IPS-18c (cell line): ENCODE results near the gene PVALEF.

Source experiments
- H3K4me3 ChIP-seq: 2 replicates; pipeline ENCODE4 v1.7.0; 2013; ENCODE audit warnings: low read depth, mild to moderate bottlenecking, low read length, moderate library complexity; ENCODE audit not compliant: insufficient read depth
- H3K9me3 ChIP-seq: one replicate; pipeline ENCODE4 v1.6.1; 2013; ENCODE audit warnings: mild to moderate bottlenecking, low read length, moderate library complexity; ENCODE audit not compliant: control insufficient read depth, insufficient read depth

The PVALEF gene

DNA sequence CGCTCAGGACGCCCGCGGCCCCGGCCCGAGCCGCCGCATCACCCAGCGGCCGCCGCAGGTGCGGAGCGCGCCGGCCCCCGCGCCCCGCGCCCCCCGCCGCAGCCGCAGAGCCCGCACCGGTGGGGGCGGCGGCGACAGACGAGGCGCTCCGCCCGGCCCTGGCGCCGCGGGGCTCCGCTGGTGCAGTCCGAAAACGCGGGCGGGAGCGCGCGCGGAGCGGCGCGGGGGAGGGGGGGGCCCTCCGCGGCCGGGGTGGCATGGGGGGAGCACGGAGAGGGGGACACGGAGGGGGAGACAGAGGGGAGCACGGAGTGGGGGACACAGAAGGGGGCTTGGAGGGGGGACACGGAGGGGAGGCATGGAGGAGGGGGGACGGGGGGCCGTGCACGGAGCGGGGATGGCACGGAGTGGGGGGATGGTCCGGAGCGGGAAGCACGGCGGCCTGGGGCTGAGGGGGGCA lies 756 bp downstream of the PVALEF start, which contains the start of gene AATK:
TSS of gene AATK (minus strand) at position 189 of the 460 bp plus-strand sequence. CDS start 229 bp downstream, outside the sequence.
- Histone ChIP-seq H3K9me3 (no peaks in the 10 kb centered on the region), H3K4me3 (peak within 1 kb of the TSS; percentile 45; the same call in 1 of the 2 replicates)

DNA sequence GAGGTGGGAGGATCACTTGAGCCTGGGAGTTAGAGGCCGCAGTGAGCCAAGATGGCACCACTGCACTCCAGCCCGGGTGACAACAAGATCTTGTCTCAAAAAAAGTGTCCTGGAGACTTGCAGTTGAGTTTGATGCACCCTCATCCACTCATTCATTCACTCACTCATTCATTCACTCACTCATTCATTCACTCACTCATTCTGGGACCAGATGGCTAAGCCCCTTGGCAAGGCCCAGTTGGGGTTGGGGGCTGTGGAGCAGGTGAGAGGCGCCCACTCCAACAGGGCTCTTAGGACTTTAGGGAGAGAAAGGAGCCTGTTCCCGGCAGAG lies 1.9 kb downstream of the PVALEF start:
- H3K9me3 ChIP-seq = no peaks in the 10 kb centered on the region
- no peak overlapping the region for H3K4me3 ChIP-seq

DNA sequence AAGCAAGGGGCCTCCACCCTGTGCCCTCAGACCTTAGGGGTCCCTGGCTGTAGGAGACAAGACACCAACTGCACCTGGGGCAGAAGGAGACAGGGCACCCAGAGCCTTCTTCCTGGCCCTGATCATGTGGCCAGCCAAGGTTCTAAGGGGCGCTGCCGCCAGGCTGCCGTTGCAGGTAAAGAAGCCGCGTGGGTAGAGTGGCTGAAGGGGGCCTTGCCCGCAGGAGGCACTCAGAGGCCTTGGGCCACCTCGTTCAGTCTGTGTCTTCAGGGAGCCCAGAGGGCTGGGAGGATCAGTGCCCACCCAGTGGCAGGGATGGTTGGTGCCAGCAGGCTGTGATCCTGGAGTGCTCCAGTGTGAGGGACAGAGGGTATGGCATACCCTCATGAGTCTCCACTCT lies 2.3 kb downstream of the PVALEF start:
- Histone ChIP-seq H3K4me3 (no peak overlapping the region), H3K9me3 (no peaks in the 10 kb centered on the region)

DNA sequence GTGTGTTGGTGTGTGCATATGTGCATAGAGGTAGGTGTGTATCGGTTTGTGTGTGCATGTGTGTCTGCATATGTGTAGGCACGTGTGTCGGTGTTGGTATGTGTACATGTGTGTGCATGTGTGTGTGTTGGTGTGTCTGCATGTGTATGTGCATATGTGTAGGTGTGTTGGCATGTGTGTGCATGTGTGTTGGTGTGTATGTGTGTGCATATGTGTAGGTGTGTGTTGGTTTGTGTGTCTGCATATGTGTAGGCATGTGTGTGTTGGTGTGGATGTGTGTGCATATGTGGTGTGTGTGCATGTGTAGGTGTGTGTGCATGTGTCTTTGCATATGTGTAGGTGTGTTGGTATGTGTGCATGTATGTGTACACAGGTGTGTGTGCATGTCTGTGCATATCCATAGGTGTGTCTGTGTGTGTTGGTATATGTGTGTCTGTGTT lies 4.6 kb downstream of the PVALEF start:
- Histone ChIP-seq H3K4me3 (no peak overlapping the region), H3K9me3 (no peaks in the 10 kb centered on the region)

DNA sequence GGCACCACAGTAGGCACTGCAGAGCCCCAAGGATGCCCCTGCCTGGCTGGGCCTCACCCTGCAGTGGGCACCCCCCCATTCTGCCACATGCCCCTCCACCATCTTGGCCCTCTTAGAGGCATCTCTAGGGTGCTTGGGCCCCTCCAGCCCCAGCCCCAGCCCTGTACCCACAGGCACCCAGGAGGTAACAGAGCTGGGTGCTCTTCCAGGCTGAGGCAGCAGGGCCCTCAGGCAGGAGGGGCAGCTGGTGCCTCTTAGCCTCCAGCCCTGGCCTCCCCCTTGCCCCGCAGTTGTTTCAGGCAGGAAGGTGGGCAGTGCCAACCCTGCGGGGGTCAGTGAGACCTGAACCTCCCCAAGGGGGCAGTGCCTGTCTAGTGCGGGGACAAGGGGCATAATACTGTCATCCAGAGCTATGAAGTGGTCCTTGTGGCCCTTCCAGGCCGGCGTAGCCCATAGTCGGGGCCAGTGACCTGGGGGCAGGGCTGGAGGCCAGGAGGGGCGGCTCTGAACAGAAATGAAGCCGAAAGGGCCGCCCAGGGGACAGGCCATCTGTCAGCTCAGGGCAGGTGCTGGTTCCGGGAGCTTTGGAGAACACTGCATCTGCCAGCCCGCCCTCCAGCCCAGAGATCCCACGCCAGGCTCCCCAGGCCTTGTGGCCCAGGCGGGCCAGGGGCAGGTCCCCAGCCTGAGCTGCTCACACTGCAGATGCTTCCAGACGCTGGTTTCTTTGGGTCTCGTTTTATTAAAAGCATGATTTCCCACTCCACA lies 5.6 kb downstream of the PVALEF start:
- no peaks in the 10 kb centered on the region for H3K9me3 ChIP-seq
- no peak overlapping the region for H3K4me3 ChIP-seq

DNA sequence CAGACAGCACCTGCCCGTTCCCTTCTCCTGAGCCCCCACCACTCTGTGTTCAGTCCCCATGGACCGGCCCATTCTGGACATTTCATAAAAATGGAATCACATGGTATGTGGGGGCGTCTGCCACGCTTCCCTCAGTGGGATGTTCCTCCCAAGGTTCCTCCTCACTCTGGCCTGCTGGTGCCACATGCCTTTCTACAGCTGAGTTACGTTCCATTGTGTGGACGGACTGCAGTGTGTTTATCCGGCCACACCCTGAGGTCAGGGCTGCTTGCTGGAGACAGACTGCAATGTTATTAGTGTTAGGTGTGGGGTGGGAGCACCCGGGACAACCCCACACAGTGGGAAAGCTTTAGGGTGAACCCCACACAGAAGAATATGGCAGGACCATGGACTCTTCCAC lies 6.6 kb downstream of the PVALEF start:
- no peak overlapping the region for H3K4me3 ChIP-seq
- no peaks in the 10 kb centered on the region for H3K9me3 ChIP-seq

DNA sequence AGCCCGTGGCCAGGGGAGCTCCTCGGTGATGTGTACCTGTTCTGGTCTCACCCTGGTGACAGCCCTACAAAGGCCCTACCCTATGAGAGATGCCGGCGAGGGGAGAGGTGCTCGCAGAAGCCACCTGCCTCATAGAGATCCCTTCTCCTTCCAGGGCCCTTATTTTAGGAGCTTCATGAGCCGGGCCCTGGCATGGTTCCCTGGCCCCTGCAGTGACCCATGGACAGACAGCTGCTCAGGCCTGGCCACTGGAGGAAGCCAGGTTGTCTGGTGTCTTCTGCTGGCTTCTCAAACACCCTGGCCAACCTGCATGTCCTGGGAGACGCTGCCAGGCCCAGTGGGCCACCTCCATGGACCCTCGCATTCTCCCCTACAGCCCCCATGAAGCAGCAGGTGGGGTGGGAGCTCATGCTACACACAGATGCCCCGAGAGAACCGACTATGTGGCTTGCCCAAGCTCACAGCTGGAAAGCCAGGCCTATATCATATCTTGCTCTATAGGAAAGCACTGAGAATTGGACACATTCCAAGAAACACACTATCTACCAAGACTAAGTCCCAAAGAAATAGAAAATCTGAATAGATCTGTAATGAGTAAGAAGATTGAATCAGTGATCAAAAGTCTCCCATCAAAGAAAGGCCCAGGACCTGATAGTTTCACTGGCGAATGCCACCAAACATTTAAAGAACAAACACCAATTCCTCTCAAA lies 7.9 kb downstream of the PVALEF start:
- H3K9me3 ChIP-seq = no peaks in the 10 kb centered on the region
- no peak overlapping the region for H3K4me3 ChIP-seq

DNA sequence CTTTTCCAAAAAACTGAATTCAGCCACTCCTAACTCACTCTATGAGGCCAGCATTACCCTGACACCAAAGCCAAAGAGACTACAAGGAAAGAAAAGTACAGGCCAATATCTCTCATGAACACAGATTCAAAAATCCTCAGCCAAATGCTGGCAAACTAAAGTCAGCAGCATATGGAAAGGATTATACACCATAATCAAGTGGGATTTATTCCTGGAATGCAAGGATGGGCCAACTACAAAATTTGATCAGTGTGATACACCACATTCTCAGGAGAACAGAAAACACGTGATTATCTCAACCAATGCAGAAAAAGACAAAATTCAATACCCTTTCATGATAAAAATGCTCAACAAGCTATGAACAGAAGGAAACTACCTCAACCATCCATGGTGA lies 8.5 kb downstream of the PVALEF start:
- no peaks in the 10 kb centered on the region for H3K9me3 ChIP-seq
- no peak overlapping the region for H3K4me3 ChIP-seq

DNA sequence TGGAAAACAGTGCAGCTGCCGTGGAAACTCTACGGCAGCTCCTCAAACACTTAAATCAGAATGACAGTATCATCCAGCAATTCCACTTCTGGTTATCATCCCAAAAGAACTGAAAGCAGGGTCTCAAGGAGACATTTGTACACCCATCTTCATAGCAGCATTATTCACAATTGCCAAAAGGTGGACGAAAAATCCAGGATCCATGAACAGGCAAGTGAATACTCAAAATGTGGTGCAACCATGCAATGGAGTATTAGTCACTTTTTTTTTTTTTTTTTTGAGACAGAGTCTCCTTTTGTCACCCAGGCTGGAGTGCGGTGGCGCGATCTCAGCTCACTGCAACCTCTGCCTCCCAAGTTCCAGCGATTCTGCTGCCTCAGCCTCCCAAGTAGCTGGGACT lies 11.4 kb downstream of the PVALEF start:
- Histone ChIP-seq H3K9me3 (no peaks in the 10 kb centered on the region), H3K4me3 (no peak overlapping the region)

DNA sequence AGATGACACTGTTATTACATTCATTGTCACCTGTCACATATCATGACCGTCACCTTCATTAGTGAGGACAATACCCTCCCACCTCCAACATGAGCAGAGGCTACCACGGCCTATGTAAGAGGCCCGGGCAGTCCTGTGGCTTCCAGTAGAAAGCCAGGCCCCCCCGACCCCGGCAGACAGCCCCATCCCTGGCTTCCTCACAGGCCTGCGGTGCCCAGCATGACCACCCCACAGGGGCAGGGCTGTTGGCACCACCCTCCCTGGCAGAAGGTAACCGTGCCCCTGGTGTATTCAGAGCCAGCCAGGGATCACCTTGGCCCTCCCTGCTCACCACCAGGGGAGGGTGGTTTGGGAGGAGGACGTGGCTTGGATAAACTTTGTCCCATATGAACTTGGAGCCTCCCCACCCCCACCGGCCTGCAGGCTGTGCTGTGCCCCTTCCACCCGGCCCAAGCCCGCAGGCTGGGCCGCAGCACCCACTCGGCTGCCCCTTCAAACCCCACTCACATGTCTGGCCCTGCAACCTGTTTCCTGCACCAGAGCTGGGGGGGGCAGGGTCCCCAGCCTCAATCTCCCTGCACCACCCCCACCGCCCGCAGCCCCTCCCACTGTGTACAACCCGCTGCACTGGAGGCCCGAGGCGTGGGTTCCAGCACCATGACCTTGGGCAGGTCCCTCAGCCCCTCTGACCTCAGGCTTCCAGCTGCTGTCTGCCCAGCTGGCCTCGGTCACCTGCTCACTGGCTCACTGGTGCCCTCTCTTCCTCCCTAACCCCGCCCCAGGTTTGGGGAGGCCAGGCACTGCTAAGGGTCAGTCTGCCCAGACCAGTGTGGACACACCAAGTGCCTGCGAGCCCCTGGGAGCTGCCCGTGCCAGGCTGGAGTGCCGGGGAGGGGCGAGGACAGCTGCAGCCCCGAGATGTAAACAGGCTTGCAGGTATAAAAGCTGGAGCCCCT lies 13.1 kb downstream of the PVALEF start:
- H3K9me3 ChIP-seq = no peaks in the 10 kb centered on the region
- H3K4me3 ChIP-seq = no peak overlapping the region

DNA sequence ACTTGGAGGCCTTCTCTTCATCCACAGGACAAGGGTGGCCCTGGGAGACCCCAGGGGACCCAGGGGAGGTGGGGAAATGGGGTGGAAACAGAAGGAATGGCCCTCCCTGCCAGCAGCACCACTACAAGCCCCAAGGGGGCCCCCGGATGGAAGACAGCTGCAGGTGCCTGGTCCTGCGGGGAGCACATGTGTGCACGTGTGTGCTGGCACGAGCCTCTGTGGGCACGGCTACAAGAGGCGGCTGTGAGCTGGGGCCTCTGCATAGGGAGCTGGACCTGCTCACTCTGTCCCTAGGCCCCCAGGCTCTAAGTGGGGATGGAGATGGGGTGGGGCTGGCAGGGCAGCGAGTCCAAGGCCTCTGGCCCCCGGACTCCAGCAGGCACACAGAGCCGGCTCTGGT lies 13.9 kb downstream of the PVALEF start:
- H3K4me3 ChIP-seq = no peak overlapping the region

DNA sequence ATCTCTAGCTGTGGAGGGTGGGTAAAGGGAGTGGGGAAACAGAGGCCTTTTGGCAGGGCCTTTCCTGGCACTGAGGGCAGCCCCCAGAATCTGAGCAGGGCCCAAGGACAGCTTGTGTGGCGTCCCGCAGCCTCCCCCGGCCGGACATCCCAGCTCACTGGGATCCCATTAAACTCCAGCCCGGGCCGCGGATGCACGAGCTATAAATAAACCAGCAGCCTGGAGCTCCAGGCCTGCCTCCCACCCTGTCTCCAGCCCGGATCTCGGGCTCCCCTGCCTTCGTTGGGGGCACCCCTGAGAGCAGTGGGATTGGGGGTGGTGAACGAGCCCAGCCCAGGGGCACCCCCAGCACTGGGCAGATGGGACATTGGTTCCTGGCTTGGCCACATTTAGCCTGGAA lies 14.6 kb downstream of the PVALEF start:
- Histone ChIP-seq H3K9me3 (peaks cover 2% of the 10 kb centered on the region), H3K4me3 (no peak overlapping the region)

More for the DNA sequence above, 13.9 kb downstream of the PVALEF start:
- no peaks in the 10 kb centered on the region for H3K9me3 ChIP-seq

DNA sequence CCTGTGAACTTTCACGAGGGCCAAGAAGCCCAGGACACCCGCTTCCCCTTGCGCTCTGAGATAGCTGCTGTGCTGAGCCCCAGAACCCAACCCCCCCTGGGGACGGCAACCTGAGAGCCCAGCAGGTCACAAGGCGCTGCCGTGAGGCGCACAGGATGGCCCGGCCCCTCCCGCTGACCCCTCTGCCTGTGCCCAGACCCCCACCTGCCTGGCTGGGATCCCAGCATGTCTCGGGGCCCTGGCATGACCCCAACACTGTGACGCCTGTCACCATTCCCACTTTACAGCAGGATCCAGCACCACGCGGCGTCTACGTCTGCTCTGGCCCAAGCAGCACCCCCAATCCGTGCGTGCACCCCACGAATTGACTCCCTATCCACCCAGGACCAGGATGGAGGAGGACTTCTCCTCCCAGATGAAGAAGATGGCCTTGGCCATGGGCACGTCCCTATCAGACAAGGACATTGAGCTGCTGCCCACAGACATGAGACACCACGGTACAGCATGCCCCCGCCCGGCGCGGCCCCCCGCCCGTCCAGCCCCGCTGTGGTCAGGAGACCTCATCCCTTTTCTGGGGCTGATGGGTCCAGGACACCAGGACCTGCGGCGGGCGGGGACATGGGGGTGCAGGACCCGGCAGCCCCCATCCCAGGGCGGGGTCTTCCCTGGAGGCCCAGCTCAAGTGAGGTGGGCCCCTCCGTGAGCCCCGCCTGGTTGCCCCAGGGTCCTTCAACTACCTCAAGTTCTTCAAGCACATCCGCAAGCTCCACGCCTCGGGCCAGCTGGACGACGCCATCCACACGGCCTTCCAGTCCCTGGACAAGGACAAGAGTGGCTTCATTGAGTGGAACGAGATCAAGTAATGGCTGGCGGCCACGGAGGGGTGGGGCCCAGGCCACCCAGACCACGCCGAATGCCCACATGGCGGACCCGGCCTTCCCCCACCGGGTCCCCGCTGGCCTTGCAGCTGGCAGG lies 15.8 kb downstream of the PVALEF start:
- Histone ChIP-seq H3K4me3 (no peak overlapping the region), H3K9me3 (peaks cover 2% of the 10 kb centered on the region)

DNA sequence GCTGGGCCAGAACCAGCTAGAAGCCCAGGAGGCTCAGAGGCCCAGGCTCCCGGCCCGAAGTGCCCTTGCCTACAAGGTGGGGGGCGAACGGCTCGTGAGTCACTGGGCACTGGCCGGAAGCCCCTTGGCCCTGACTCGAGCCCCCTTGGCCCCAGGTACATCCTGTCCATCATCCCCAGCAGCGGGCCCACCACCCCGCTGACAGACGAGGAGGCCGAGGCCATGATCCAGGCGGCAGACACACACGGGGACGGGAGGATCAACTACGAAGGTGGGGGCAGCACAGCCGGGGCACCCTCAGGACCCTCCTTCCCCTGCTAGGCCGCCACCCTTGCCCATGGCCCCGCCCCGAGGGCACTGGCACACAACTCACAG lies 16.5 kb downstream of the PVALEF start:
- Histone ChIP-seq H3K4me3 (no peak overlapping the region), H3K9me3 (peaks cover 2% of the 10 kb centered on the region)

DNA sequence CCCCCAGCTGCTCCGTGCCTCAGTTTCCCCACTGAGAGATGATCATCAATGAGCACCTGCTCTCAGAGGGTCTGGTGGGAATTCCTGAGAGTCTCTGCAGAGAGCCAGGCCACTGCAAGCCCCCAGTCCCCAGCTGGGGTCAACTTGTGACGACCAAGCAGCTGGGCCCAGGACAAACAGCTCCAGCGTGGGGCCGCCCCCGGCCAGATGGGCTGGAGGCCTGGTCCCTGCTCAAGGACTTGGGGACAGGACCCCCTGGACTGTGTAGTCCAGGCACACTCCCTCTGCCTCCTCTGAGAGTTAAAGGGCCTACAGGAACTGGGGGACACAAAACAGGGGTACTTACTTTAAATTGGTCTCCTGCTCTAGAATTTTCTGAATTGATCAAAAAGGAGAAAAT lies 17.3 kb downstream of the PVALEF start:
- Histone ChIP-seq H3K9me3 (peaks cover 2% of the 10 kb centered on the region), H3K4me3 (no peak overlapping the region)

DNA sequence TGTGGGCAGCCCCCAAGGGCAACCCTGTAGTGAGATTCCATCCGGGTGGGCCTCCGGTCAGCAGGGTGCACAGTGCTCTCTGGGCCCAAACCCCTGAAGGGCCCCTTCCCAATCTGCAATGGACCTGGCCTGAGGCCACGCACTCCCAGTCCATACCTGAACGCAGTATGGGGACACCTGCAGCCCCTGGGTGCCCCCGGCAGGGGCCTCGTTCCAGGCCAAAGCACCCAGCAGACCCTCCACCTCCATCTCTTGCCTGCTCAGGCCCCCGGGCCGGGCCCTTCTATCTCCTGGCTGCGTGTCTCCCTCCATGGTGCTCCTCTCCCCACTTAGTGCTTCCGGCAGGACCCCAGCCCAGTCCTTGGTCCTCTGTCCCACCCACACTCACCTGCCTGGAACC lies 18.0 kb downstream of the PVALEF start:
- Histone ChIP-seq H3K4me3 (no peak overlapping the region), H3K9me3 (peaks cover 2% of the 10 kb centered on the region)
